Stomach (tissue), 9 donors: ENCODE data around the gene SEC61G. TPM values are rescaled to one million over a fixed set of nuclear protein-coding genes. Genes with fewer than 3 reads are reported as not detected.
A peak's percentile ranks its signal among the peaks of the same experiment; 100 is the strongest.

Experiments
- DNase-seq, 2 donors: peaks; one replicate each; pipeline versions ENCODE4 v3.0.0 to v3.0.0-alpha.2; 2013 to 2019
- H3K27ac ChIP-seq, 5 donors: fragments of 200-600 bp in 4 of 5; sonication (generic) in 4 of 5; one replicate each; pipeline ENCODE4 v1.5.1; 2013 to 2019; ENCODE audit warnings: mild to moderate bottlenecking in 1 of 5, moderate library complexity in 1 of 5
- H3K27me3 ChIP-seq, 3 donors: fragments of 200-600 bp; sonication (generic); one replicate each; pipeline ENCODE4 v1.5.1; 2017 to 2019; ENCODE audit warnings: mixed run types in 1 of 3
- H3K36me3 ChIP-seq, 4 donors: fragments of 200-600 bp; sonication (generic); 1 replicate in 3 of 4; 2 replicates in 1 of 4; pipeline ENCODE4 v1.5.1; 2016 to 2019
- H3K4me1 ChIP-seq, 4 donors: fragments of 200-600 bp; sonication (generic); one replicate each; pipeline ENCODE4 v1.5.1; 2016 to 2019
- H3K4me3 ChIP-seq, 4 donors: fragments of 200-600 bp; sonication (generic) in 3 of 4; one replicate each; pipeline ENCODE4 v1.5.1; 2016 to 2019; ENCODE audit warnings: mild to moderate bottlenecking in 1 of 4
- H3K9me3 ChIP-seq, 4 donors: fragments of 200-600 bp; sonication (generic); one replicate each; pipeline ENCODE4 v1.5.1; 2016 to 2019
- EP300 ChIP-seq: sonication (generic); formaldehyde crosslinking; IDR thresholded peaks from one replicate; pipeline ENCODE4 v1.6.1; 2017; ENCODE audit warnings: antibody characterized with exemption
- POLR2A ChIP-seq, 4 donors: fragments of 450-650 bp; IDR thresholded peaks; one replicate each; pipeline ENCODE4 v1.6.1; 2016; ENCODE audit warnings: antibody characterized with exemption in 4 of 4, control low read depth in 2 of 4, mild to moderate bottlenecking in 1 of 4, moderate library complexity in 1 of 4
- POLR2AphosphoS5 ChIP-seq, 3 donors: sonication (generic); formaldehyde crosslinking; IDR thresholded peaks; one replicate each; pipeline ENCODE4 v1.6.1; 2016; ENCODE audit warnings: antibody characterized with exemption in 3 of 3
- WGBS, 5 donors: extraction: QIAGEN DNeasy Blood & Tissue Kit in 3 of 5; methylation state at CpG; one replicate each; pipeline versions ENCODE4 v1.1.5 to v1.1.7; 2013 to 2018; 5-methylcytosine and 5-hydroxymethylcytosine counted together
- intact Hi-C: fragments of 100-400 bp; cut with DNase I; formaldehyde crosslinking; loops from one replicate; pipeline ENCODE4 v1.15.1; 2023; ENCODE audit warnings: low total_unique reads
- polyA plus RNA-seq, 3 donors: library from polyadenylated mRNA; stranded (reverse); fragments of 200-250 nt; gene quantifications; one replicate each; pipeline ENCODE4 v1.2.3, GENCODE V29; 2013
- total RNA-seq, 5 donors: library from RNA; depleted of rRNA; stranded (reverse); fragments of >200 nt; gene quantifications; one replicate each; pipeline versions ENCODE4 v1.1.0 to v1.2.3, GENCODE V29; 2014 to 2016
- TF ChIP-seq, protein P1 (sequence below), 7 experiments: fragments of 450-650 bp in 4 of 7; fragments of 200-600 bp in 3 of 7; sonication (generic) in 3 of 7; IDR thresholded peaks; one replicate each; pipeline ENCODE4 v1.5.1; 2016 to 2019; ENCODE audit warnings: antibody characterized with exemption in 7 of 7, control low read depth in 2 of 7, mild to moderate bottlenecking in 1 of 7
- donor health status: healthy with polysubstance abuse.
- donor health status: Bipolar disorder and iron deficiency.
- donor health status: healthy.

SEC61G gene
- total and polyA plus RNA-seq, 8 donors = 0.87 to 488 (median 135) TPM

GRCh38 chr7:54705436-54705835 is 53.6 kb downstream of the SEC61G start:
- TF ChIP-seq POLR2AphosphoS5 (IDR thresholded peaks at IDR 0.05) = no peak
- TF ChIP-seq POLR2A (IDR thresholded peaks at IDR 0.05) = no peak
- TF ChIP-seq EP300 = no peak
- TF ChIP-seq, protein P1, sequence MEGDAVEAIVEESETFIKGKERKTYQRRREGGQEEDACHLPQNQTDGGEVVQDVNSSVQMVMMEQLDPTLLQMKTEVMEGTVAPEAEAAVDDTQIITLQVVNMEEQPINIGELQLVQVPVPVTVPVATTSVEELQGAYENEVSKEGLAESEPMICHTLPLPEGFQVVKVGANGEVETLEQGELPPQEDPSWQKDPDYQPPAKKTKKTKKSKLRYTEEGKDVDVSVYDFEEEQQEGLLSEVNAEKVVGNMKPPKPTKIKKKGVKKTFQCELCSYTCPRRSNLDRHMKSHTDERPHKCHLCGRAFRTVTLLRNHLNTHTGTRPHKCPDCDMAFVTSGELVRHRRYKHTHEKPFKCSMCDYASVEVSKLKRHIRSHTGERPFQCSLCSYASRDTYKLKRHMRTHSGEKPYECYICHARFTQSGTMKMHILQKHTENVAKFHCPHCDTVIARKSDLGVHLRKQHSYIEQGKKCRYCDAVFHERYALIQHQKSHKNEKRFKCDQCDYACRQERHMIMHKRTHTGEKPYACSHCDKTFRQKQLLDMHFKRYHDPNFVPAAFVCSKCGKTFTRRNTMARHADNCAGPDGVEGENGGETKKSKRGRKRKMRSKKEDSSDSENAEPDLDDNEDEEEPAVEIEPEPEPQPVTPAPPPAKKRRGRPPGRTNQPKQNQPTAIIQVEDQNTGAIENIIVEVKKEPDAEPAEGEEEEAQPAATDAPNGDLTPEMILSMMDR (IDR thresholded peaks at IDR 0.05) = no peak
- Histone ChIP-seq H3K27me3 (no peaks in the 10 kb centered on the region), H3K9me3 (peaks cover 0 to 23% (median 14%) of the 10 kb centered on the region in 4 donors), H3K36me3 (no peaks in the 10 kb centered on the region), H3K4me3 (no peak overlapping the region), H3K4me1 (no peaks in the 10 kb centered on the region), H3K27ac (no peak overlapping the region)
- WGBS, 5 donors = 44 to 52% (median 49%) methylated on average over 4 of the region's 4 CpGs
- DNase-seq = peak in 1 of 2 donors; percentile 9
- intact Hi-C loops = no loop called here

DNA sequence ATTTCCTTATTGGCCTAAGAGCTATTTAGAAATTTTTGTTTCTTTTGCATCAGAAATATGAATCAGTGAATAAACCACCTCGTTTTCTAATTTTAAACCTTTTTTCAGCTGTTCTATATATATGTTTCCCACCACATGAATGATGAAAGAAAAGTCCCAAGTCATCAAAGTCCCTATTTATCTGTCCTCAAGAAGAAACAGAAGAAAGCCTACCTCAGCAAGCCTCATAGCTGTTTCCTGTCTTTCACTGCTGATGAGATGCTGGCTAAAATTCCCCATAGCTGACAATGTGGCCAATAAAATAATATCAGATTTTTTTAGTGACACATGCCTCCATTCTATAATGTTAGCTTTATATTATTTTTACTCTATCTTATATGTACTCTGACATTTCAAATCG is 54.2 kb downstream of the SEC61G start:
- DNase-seq = no peak
- Histone ChIP-seq H3K4me1 (no peaks in the 10 kb centered on the region), H3K9me3 (peaks cover 0 to 20% (median 13%) of the 10 kb centered on the region in 4 donors), H3K27ac (no peak overlapping the region), H3K4me3 (no peak overlapping the region), H3K27me3 (no peaks in the 10 kb centered on the region), H3K36me3 (no peaks in the 10 kb centered on the region)
- WGBS, 5 donors = 34 to 54% (median 42%) methylated on average over 2 of the region's 2 CpGs
- no peak for TF ChIP-seq EP300
- TF ChIP-seq, protein P1 (IDR thresholded peaks at IDR 0.05) = no peak
- no peak for TF ChIP-seq POLR2A (IDR thresholded peaks at IDR 0.05)
- no peak for TF ChIP-seq POLR2AphosphoS5 (IDR thresholded peaks at IDR 0.05)
- intact Hi-C loops = no loop called here

Other genes starting within 250 kb of the SEC61G start
- 10 to 100 TPM in 1 of 5 donors, under 1 TPM in 1, not detected in 3; 0.29 to 13.6 TPM for gene VSTM2A, start 216.8 kb downstream of the SEC61G start, total RNA-seq
- 1 to 10 TPM in 1 of 3 donors, under 1 TPM in 2; 0.23 to 5.8 (median 0.68) TPM for gene VSTM2A, start 216.8 kb downstream of the SEC61G start, polyA plus RNA-seq